NCI-H2029 treated with DMSO at 0.1 percent for 48 hours (cell line): ENCODE results near the gene TMEM134.
"Not testable (repeated sequence)": the region's sequence is repeated elsewhere in the genome, so short reads cannot be mapped to it uniquely, and the experiment has no call there.

Experiments used
- DNase-seq: peaks from one replicate; lab custom pipeline; 2025; lab: John Stamatoyannopoulos, UW

TMEM134 gene

GRCh38 chr11:67438158-67438902, 30.7 kb downstream of the TMEM134 start:
- DNase-seq = no peak

GRCh38 chr11:67437809-67438157, 31.3 kb downstream of the TMEM134 start:
- no peak for DNase-seq

- no peak for DNase-seq
Measured at GRCh38 chr11:67437082-67437808, 31.8 kb downstream of the TMEM134 start, which contains the start of gene PTPRCAP. Gene PTPRCAP (minus strand): TSS chr11:67437682. CDS start chr11:67437619, 63 bp downstream.

GRCh38 chr11:67436459-67437081, 32.5 kb downstream of the TMEM134 start:
- no peak for DNase-seq

- no peak for DNase-seq
Measured at GRCh38 chr11:67435727-67436458, 33.2 kb downstream of the TMEM134 start.

- no peak for DNase-seq
Measured at GRCh38 chr11:67435031-67435726, 33.9 kb downstream of the TMEM134 start.

GRCh38 chr11:67434395-67434881, 34.6 kb downstream of the TMEM134 start:
- DNase-seq = no peak

GRCh38 chr11:67433536-67434394, 35.3 kb downstream of the TMEM134 start:
- no peak for DNase-seq

- no peak for DNase-seq
Measured at GRCh38 chr11:67432655-67433349, 36.2 kb downstream of the TMEM134 start.

GRCh38 chr11:67431346-67432249, 37.5 kb downstream of the TMEM134 start:
- no peak for DNase-seq

- DNase-seq = no peak
Measured at GRCh38 chr11:67429722-67430121, 39.3 kb downstream of the TMEM134 start.

GRCh38 chr11:67429038-67429668, 39.9 kb downstream of the TMEM134 start:
- DNase-seq = no peak

- peak; percentile 90 for DNase-seq
Measured at GRCh38 chr11:67428052-67429001, 40.7 kb downstream of the TMEM134 start, which contains the start of gene RPS6KB2. Gene RPS6KB2 (plus strand): TSS chr11:67428494. CDS start chr11:67428546, 52 bp downstream.

GRCh38 chr11:67427364-67427859, 41.6 kb downstream of the TMEM134 start:
- DNase-seq = not testable (repeated sequence)

- no peak for DNase-seq
Measured at GRCh38 chr11:67423891-67424613, 45.0 kb downstream of the TMEM134 start.

GRCh38 chr11:67423466-67423865, 45.6 kb downstream of the TMEM134 start:
- no peak for DNase-seq
